ENCODE data around the gene PRKD1.

DNA sequence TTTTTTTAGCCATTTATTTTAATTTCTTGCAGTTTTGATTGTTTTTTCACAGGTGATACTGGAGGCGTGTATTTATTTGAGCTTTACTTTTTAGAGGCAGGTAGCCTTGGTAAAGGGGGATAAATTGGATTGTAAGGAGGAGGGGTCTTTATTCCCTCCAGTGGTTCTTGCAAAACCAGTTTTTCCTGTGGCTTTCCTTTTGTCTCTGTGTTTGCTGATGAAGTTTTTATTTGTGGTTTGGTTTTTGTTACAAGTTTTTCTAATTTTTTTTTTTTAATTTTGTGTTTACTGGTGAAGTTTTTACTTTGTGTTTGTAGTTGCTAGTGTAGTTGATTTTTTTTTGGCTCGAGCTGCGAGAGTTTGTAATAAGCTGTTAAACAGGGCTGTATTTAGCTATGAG is 278.5 kb downstream of the PRKD1 start:
- TF ChIP-seq POLR2A (IDR thresholded peaks at IDR 0.05; ENCODE audit: borderline replicate concordance, extremely low read depth, insufficient read depth, insufficient read length) (no peak), ZNF274 (IDR thresholded peaks at IDR 0.05; ENCODE audit: low read depth, low read length) (no peak), CEBPB (IDR thresholded peaks at IDR 0.05; ENCODE audit: low read depth) (no peak), EZH2phosphoT487 (IDR thresholded peaks at IDR 0.05; ENCODE audit: borderline replicate concordance) (no peak), FOSL1 (IDR thresholded peaks at IDR 0.05; ENCODE audit: low read depth) (no peak)
- TF ChIP-seq, protein P1, sequence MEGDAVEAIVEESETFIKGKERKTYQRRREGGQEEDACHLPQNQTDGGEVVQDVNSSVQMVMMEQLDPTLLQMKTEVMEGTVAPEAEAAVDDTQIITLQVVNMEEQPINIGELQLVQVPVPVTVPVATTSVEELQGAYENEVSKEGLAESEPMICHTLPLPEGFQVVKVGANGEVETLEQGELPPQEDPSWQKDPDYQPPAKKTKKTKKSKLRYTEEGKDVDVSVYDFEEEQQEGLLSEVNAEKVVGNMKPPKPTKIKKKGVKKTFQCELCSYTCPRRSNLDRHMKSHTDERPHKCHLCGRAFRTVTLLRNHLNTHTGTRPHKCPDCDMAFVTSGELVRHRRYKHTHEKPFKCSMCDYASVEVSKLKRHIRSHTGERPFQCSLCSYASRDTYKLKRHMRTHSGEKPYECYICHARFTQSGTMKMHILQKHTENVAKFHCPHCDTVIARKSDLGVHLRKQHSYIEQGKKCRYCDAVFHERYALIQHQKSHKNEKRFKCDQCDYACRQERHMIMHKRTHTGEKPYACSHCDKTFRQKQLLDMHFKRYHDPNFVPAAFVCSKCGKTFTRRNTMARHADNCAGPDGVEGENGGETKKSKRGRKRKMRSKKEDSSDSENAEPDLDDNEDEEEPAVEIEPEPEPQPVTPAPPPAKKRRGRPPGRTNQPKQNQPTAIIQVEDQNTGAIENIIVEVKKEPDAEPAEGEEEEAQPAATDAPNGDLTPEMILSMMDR (IDR thresholded peaks at IDR 0.05 in 2 of 3, conservative IDR thresholded peaks at IDR 0.05 in 1 of 3; ENCODE audit: borderline replicate concordance in 1 of 3, insufficient read depth in 1 of 3, low read depth in 2 of 3, low read length in 2 of 3) = no peak

Data from HCT116 (cell line).